Measurements from ENCODE around the gene ACER3.
"Not testable (repeated sequence)": the region's sequence is repeated elsewhere in the genome, so short reads cannot be mapped to it uniquely, and the experiment has no call there.

Gene ACER3

DNA sequence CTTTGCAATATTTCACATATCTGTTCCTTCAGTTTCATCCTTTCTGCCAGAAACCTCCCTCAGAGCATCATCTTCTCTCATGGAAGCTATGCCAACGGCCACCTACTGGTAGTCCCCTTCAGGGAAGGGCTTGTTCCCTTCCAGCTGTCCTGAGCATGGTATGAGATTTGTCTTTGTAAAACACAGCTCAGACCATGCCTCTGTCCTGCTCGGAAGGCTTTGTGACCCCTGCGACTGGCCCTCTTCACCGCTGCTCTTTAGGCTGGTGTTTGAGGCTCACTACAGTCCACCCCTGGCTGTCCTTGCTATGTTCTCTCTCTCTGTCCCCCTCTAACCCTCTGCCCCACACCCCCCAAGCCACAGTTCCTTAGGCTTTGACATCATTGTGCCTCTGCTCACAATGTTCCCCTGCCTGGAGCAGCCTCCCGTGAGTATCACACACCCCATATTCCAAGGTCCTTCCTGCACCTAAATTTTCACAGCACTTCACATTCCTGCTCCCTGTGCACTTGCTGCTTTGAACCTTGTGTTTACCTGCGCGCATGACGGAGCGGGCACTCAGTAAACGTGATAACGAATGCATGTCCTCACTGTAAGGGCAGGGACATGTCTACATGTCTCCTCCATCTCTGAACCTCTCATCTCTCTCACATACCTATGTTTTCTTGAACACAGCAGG lies 24.0 kb upstream of the ACER3 start:
- no peak for DNase-seq (ENCODE audit: low read depth in 2 of 2, low spot score in 1 of 2)

DNA sequence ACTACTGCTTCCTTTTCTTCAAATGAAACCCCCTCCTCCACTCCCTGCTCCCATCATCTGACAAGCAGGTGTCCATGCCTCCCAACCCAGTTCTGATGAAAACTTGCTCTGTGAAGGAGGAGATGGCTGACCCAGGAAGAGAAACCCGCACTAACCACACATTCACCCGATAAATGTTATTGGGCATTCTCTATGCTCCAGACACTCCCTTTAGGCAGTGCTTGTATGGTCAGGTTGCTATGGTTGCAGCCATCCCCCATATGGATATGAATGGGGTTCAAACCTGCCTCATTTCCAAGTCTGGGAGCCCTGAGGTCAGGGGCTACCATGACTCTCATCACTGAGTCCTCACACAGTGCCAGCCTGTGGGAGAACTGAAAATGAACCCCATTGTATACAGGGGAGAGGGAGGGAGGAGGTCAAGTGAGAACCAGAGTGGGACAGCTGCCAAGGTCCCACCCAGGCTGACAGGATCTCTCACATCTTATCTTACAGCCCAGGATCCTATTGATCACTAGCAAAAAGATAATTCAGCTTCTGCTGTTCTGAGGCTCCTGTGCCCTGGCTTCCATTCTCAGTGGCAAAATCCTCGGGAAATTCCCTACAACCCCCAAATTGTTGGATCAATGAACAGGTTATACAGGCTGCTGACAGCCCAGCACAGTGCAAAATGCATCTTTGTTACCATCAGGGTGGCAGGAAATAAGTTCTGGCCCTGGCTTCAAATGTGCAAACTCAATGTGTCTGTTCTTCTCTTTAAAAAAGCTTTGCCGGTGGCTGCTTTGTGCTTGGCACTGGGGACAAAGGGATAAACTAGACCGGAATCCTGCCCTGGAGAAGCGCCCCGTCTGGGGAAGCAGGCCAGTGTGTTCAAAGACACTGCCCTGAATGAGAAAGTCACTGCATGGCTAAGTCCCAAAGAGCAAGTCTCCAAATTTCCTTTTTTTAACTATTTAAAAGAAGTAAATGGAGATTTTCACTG lies 22.7 kb upstream of the ACER3 start:
- no peak for DNase-seq (ENCODE audit: low read depth in 2 of 2, low spot score in 1 of 2)

DNA sequence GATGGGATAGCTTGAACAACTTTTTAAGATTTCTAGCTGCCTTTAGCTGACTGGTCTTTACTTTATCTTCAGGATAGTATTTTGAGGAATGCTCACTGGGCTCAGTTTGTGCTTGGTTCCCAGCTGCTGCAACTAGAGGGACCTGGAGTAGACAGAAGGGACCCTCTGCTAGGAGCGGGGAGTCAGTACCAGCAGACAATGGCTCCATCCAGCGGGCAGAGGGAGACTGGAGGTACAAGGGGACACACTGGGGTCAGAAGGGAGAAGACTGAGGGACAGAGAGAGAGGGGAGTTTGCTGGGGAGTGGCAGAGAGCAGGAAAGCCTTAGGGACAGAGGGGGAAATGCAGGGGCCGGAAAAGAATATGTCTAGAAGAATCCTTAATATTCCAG lies 22.0 kb upstream of the ACER3 start:
- DNase-seq (ENCODE audit: low read depth in 2 of 2, low spot score in 1 of 2) = no peak

DNA sequence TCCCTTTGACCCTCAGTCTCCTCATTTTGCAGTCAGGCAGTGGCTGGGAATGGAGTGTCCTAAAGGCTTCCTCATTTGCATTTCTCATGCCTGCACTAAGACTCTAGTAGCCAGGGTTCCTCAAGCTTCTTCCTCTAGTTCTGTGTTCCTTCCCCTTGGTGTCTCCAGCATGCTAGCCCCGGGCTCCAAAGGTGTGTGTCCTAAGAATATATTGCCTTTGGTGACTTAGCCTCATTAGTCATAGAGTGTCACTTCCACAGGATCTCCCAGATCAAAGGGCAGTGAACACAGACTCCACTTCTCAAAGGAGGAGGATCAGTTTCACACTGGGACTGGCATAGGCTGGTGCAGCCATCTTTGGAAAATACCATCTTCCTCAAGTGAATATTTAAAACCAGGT lies 21.4 kb upstream of the ACER3 start:
- DNase-seq (ENCODE audit: low read depth in 2 of 2, low spot score in 1 of 2) = no peak

DNA sequence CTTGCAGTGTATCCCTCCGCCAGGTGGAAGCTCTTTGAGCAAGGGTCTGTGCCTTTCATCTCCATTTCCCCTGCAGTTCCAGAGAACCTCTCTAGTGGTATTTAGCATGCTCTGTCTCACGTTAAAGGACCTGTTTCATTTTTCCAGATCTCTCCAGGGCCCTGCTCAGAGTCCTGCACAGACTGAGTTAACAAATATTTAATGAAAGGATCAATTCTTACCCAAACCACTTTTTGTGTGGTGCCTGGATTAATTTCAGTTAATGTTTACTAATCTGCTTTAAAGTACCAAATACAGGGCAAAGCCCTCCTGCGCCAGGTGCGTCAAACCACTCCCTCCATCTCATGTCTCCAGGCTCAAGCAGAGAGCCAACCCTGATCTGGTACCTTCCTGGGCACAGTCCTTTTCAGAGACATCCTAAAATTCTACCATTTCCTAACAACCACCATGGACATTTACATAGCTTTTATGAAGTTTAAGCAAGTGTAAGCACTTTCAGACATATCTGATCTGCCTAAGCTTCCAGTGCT lies 18.7 kb upstream of the ACER3 start:
- no peak for DNase-seq (ENCODE audit: low read depth in 2 of 2, low spot score in 1 of 2)

DNA sequence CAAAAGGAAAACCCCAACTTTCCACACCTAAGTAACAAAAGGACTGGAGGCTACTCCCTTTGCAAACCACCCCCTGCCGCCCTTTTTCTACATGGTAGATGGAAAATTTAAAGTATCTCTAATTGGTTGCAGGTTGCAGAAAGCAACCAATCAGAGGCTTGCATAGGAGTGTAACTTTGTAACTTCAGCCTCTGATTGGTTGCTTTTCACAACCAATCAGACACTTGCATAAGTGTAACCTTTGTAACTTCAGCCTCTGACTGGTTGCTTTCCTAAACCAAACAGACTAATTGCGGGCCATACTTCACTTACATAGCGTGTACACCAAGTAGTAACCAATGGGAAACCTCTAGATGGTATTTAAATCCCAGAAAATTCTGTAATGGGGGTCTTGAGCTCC lies 16.8 kb upstream of the ACER3 start:
- no peak for DNase-seq (ENCODE audit: low read depth in 2 of 2, low spot score in 1 of 2)

DNA sequence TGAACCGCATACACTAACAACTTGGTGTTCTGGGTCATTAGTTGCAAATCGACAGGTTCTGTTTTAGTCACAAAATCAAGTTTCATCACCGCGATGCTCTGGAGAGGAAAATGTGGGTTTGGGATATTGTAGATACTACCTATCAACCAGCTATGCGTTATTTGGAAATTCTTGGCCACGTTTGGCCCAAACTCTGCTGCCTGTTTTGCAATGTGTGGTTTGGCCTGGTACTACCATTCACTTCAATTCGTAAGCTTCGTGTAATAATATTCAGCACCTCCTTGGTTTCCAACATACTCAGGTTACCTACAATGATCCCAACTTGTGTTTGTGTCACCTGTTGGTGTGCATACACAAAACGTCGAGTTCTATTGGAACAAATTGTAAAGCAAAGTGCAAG lies 16.2 kb upstream of the ACER3 start:
- no peak for DNase-seq (ENCODE audit: low read depth in 2 of 2, low spot score in 1 of 2)

DNA sequence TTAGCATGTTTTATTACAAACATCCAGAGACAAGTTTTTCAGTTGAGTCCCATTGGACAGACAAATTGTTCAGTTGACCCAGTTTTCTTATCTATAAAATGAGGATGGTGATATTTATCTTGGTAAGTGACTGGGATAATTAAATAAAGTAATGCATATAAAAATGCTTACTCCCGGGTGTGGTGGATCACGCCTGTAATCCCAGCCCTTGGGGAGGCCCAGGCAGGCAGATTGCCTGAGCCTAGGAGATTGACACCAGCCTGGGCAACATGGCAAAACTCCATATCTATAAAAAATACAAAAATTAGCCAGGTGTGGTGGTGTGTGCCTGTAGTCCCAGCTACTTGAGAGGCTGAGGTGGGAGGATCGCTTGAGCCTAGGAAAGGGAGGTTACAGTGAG lies 15.6 kb upstream of the ACER3 start:
- DNase-seq (ENCODE audit: low read depth in 2 of 2, low spot score in 1 of 2) = no peak

DNA sequence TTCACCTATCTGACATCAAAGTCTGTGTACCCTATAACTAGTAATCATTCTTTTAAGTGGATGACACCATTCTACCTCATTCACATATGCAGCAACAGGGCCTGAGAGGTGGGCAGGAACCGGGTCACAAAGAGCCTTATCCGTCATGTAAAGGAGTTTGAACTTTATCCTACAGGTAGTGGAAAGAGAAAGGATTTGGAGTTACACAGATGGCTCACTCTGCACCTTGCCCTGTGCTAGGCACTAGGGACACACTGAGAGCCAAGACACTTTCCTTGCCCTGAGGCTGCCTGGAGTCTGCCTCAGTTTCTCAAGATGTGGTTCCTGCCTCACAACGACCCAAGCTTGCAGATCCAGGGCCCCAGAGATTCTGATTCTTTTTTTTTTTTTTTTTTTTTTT lies 14.3 kb upstream of the ACER3 start:
- DNase-seq (ENCODE audit: low read depth in 2 of 2, low spot score in 1 of 2) = no peak

DNA sequence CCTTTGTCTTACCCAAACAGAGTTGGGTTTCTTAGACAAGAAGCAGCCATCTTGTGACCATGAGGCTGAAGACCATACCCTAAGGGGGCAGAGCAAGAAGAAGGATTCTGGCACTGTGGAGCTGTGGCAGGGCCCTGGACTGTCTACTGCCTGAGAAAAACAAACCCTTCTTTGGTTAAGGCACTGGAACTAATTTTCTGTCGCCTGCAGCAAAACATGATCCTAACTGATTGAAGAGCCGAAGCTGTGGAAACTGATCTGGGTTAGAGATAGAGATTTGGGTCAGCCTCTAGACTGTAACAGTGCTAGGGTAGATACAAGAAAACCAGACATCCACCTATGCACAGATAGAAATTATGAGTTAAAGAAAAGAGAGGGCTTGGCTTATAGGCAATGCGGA lies 11.3 kb upstream of the ACER3 start:
- no peak for DNase-seq (ENCODE audit: low read depth in 2 of 2, low spot score in 1 of 2)

DNA sequence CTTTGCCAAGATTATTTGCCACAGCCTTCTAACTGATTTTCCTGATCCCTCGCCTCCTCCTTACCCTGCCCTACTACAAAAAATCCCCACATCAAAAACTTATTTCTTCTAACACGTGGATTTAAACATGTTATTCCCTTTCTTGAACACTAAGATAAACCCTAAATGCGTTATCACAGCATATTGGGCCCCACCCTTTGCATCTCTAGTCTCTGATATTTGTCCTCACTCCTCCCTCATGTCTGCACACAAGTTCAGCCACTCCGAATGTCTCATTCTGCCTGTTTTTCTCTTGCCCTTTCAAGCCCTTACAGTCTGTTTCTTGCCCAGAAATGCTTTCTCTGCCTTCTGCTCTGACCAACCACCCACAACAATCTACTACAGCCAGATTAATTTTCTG lies 10.6 kb upstream of the ACER3 start:
- DNase-seq (ENCODE audit: low read depth in 2 of 2, low spot score in 1 of 2) = no peak

DNA sequence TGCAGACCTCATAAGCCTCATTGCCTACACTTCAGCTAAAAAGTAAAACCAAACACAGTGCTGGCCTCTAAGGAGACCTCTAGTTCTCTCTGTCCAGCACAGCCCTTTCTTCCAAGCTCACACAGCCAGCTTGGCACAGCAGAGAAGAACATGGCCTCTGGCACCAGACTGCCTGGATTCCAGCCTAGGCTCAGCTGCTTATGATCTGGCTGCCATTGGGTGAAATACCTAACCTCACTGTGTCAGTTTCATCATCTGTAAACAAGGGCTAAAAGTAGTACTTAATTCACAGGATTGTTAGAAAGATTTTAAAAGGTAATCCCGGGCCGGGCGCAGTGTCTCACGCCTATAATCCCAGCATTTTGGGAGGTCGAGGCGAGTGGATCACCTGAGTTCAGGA lies 9.9 kb upstream of the ACER3 start:
- no peak for DNase-seq (ENCODE audit: low read depth in 2 of 2, low spot score in 1 of 2)

DNA sequence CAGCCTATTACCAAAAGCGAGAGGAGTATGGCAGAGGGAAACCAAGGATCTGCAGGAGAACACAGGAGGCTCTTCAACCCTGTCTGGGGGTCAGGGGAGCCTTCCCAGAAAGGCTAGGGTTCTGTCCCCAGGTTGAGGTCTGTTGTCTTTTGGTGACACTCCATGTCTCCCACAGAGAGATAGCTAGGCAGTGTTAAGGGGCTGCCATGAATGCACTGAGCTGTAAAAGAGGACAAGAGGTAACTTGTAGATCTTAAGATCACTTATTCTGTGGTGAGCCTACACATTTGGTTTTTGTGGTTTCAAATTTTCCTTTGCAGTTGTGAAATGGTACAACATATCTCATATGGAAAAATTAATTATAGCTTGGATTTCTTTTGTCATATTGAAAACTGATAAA lies 6.0 kb upstream of the ACER3 start:
- no peak for DNase-seq (ENCODE audit: low read depth in 2 of 2, low spot score in 1 of 2)

DNA sequence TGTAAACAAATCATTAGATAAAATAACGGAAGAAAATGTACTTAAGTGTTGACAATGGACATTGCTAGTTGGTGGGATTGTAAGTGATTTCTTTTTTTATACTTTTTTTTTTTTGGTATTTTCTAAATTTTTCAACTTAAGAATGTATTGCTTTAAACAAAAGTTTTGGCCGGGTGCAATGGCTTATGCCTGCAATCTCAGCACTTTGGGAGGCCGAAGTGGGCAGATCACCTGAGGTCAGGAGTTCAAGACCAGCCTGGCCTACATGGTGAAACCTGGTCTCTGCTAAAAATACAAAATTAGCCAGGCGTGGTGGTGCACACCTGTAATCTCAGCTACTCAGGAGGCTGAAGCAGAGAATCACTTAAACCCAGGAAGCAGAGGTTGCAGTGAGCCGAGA lies 5.0 kb upstream of the ACER3 start:
- DNase-seq (ENCODE audit: low read depth in 2 of 2, low spot score in 1 of 2) = not testable (repeated sequence)

DNA sequence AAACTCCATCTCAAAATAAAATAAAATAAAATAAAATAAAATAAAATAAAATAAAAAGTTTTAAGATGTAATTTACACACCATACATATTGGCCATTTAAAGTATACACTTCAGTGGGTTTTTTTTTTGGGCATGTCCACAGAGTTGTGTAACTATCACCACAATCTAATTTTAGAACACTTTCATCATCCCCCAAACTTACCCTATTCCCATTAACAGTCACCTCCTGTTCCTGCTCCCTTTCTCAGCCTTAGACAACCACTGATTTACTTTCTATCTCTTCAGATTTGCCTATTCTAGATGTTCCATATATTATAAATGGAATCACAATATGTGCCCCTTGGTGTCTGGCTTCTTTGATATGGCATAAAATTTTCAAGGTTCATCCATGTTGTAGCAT lies 4.6 kb upstream of the ACER3 start:
- DNase-seq (ENCODE audit: low read depth in 2 of 2, low spot score in 1 of 2) = no peak

DNA sequence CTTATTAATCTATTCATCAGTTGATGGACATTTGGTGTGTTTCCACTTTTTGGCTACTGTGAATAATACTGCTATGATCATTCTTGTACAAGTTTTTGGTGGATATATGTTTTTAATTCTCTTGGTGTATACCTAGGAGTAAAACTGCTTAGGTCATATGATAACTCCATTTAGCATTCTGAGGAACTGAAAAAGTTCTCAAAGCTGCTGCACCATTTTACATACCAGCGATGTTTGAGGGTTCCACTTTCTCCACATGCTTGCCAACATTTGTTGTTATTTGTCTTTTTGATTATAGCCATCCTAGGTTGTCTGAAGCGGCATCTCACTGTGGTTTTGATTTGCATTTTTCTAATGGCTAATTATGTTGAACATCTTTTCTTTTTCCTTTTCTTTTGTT lies 4.1 kb upstream of the ACER3 start:
- DNase-seq (ENCODE audit: low read depth in 2 of 2, low spot score in 1 of 2) = no peak

DNA sequence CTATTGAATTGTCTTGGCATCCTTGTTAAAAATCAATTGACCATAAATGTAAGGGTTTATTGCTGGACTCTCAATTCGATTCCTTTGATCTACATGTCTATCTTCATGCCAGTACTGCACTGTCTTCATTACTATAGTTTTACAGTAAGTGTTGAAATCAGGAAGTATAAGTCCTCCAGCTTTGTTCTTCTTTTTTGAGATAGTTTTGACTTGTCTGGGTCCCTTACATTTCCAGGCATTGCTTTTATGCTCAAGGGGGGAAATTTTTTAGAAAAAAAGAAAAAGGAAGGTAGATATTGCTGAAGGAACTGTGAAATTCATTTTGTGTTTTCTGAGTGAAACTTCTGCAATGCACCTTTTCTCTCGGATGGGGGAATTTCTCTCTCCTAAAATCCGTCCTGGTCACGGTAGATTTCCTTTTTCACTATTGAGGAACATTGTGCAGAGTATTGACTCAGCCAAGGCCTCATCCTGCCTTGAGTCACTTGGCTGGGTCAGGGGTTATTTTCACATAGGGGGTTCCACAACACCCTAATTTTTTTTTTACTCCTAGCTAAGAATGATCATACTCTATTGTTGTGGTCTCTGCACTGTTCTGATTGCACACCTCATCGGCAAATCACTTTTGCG lies 2.8 kb upstream of the ACER3 start:
- no peak for DNase-seq (ENCODE audit: low read depth in 2 of 2, low spot score in 1 of 2)

DNA sequence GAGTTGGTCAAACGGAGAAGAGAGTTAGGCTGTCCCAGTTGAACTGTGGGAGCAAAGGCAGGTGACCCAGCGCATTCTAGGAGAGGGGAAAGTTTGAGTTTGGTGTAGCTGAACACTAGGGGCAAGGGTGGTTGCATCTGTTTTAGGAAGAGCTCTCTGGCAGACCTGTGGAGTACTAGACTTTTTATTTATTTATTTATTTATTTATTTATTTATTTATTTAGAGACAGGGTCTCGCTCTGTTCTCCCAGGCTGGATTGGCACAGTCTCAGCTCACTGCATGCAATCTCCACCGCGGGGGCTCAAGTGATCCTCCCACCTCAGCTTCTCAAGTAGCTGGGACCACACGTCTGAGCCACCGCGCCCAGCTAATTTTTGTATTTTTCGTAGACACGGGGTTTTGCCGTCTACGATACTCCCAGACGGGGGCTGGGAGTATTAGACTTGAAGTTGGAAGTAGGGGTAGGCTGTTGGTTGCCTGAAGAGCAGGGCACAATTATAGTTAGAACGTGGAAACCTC lies 950 bp upstream of the ACER3 start:
- DNase-seq (ENCODE audit: low read depth in 2 of 2, low spot score in 1 of 2) = no peak

DNA sequence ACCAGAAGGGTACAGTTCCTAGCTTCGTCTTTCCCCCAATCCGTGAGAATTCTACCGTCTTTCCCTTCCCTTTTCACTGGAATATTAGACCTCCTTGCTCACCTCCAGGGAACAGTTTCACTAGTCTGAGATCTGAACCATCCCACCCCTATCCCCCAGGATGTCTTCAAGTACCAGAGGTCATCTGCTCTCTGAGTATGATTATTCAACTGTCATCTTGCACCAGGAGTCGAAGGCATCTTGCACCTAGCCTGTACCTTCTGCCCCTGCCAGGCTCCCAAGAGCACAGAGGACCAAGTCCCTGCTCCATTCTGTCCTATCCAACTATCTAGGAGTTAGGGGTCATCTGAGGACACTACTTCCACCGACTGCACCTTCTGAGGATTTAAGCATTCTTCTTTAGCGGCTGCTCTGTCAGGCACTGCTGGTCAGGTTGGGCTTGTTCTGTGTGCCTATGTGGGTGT lies 804 bp downstream of the ACER3 start:
- DNase-seq (ENCODE audit: low read depth in 2 of 2, low spot score in 1 of 2) = no peak

DNA sequence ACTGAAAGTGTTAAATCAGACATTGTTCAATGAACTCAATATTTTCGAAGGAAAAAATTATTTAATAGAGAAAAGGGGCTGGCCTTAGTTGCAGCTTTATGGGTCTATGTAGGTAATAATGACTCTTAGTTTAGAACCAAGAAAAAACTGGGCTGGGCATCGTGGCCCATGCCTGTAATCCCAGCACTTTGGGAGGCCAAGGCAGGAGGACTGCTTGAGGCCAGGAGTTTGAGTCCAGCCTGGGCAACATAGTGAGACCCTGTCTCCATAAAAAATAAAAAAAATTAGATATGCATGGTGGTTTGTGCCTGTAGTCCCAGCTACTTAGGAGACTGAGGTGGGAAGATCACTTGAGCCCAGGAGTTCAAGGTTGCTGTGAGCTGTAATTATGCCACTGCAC lies 2.1 kb downstream of the ACER3 start:
- DNase-seq (ENCODE audit: low read depth in 2 of 2, low spot score in 1 of 2) = not testable (repeated sequence)

DNA sequence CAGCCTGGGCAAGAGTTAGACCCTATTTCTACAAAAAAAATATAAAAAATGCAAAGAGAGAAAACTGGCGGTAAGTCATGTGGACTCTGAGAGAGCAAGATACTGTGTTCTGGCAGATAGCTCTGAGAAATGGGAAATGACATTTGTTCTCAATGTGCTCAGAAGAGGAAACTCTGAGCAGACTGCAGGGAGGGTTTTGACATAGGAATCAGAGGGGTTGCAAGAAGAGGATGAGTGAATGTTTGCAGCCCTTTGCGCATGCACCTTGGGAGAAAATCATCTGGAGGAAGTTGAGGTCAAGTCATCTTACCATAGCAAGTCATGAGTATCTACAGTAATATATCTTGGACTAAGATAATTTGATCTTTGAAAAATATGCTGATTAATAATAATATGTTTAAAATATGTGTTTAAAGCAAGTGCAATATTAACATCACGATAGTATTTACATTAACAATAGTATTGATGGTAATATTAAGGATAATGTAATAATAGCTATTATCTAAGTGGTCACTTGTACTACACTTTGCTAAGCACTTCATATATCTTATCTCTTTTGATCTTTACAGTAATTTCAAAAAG lies 2.6 kb downstream of the ACER3 start:
- no peak for DNase-seq (ENCODE audit: low read depth in 2 of 2, low spot score in 1 of 2)
